MCF 10A (cell line): ENCODE results near the gene MAN2B2. TPM values are rescaled to one million over a fixed set of nuclear protein-coding genes. Genes with fewer than 3 reads are reported as not detected.
A peak's percentile ranks its signal among the peaks of the same experiment; 100 is the strongest.

ENCODE experiments used
- BruUV-seq: library from RNA; stranded (reverse); fragments of 400-500 nt; replicated peaks from 2 replicates; lab custom pipeline; 2021; lab: Mats Ljungman, UMichigan
- CTCF ChIA-PET: fragments of 300-600 bp; sonication (Branson Sonifier 250); formaldehyde crosslinking; extraction: SDS; loops from one replicate; lab custom pipeline; 2021; ENCODE audit warnings: antibody characterized with exemption, inconsistent platforms; lab: Yijun Ruan, JAX
- POLR2A ChIA-PET: fragments of 300-600, 350-650 bp; sonication (Branson Sonifier 250); formaldehyde crosslinking; extraction: SDS; loops from one replicate; lab custom pipeline; 2020; ENCODE audit warnings: antibody characterized with exemption, inconsistent platforms; lab: Yijun Ruan, JAX
- DNase-seq: peaks from one replicate; pipeline ENCODE4 v3.0.0-alpha.2; 2018; ENCODE audit not compliant: unreplicated experiment
- H3K27ac Mint-ChIP-seq: one replicate; pipeline ENCODE4 v1.8.0; 2022; ENCODE audit warnings: mild to moderate bottlenecking, low read depth, mixed read lengths; ENCODE audit not compliant: unreplicated experiment
- H3K27me3 Mint-ChIP-seq: one replicate; pipeline ENCODE4 v1.8.0; 2022; ENCODE audit warnings: mixed read lengths; ENCODE audit not compliant: insufficient read depth, unreplicated experiment
- H3K36me3 Mint-ChIP-seq: one replicate; pipeline ENCODE4 v1.8.0; 2022; ENCODE audit warnings: mild to moderate bottlenecking, moderate library complexity, mixed read lengths; ENCODE audit not compliant: insufficient read depth, unreplicated experiment
- H3K4me1 Mint-ChIP-seq: one replicate; pipeline ENCODE4 v1.8.0; 2022; ENCODE audit warnings: mixed read lengths; ENCODE audit not compliant: insufficient read depth, unreplicated experiment
- H3K4me3 Mint-ChIP-seq: one replicate; pipeline ENCODE4 v1.8.0; 2022; ENCODE audit warnings: mild to moderate bottlenecking, moderate library complexity, mixed read lengths; ENCODE audit not compliant: unreplicated experiment
- H3K9me3 Mint-ChIP-seq: one replicate; pipeline ENCODE4 v1.8.0; 2022; ENCODE audit warnings: mixed read lengths; ENCODE audit not compliant: unreplicated experiment
- CTCF ChIP-seq: fragments of 200-600 bp; IDR thresholded peaks from one replicate; pipeline ENCODE4 v1.8.0; 2022; ENCODE audit warnings: antibody characterized with exemption, mild to moderate bottlenecking; ENCODE audit not compliant: unreplicated experiment
- intact Hi-C: fragments of 100-400 bp; cut with micrococcal nuclease; formaldehyde crosslinking; loops from 2 replicates; pipeline ENCODE4 v1.14.1; 2022
- total RNA-seq: library from RNA; stranded (reverse); gene quantifications from 2 replicates; pipeline ENCODE4 v1.2.3, GENCODE V29; 2022

The MAN2B2 gene
- total RNA-seq, 1 experiment from 2014 or later = 12.5 TPM

GRCh38 chr4:6548201-6548881 is 26.6 kb upstream of the MAN2B2 start:
- H3K9me3 Mint-ChIP-seq = no peaks in the 10 kb centered on the region
- peak; percentile 62 for DNase-seq
- no TSS peak for BruUV-seq
- peaks cover 44% of the 10 kb centered on the region for H3K27me3 Mint-ChIP-seq
- peak; percentile 36 for TF ChIP-seq CTCF
- CTCF ChIA-PET = interaction anchor here (0.5 to 6.9 kb wide), 17 partner anchors 8 to 600 kb away, joined by 3 to 54 read pairs (median 7); no protein-coding TSS in a partner anchor
- no peak overlapping the region for H3K4me3 Mint-ChIP-seq
- intact Hi-C loops = loop anchor here (5.0 to 10.0 kb wide), 2 partner anchors 76 to 116 kb away; partner anchors contain the start of gene PPP2R2C
- no peaks in the 10 kb centered on the region for H3K36me3 Mint-ChIP-seq
- no peak overlapping the region for H3K27ac Mint-ChIP-seq
- no peaks in the 10 kb centered on the region for H3K4me1 Mint-ChIP-seq
- POLR2A ChIA-PET = no interaction called here

GRCh38 chr4:6548882-6549230 is 26.1 kb upstream of the MAN2B2 start:
- intact Hi-C loops = loop anchor here (5.0 to 10.0 kb wide), 2 partner anchors 77 to 116 kb away; partner anchors contain the start of gene PPP2R2C
- DNase-seq = no peak
- no TSS peak for BruUV-seq
- H3K27me3 Mint-ChIP-seq = peaks cover 49% of the 10 kb centered on the region
- ChIA-PET CTCF (interaction anchor here (0.6 to 6.9 kb wide), 9 partner anchors 19 to 1233 kb away, joined by 3 to 54 read pairs (median 5); no protein-coding TSS in a partner anchor), POLR2A (no interaction called here)
- no peak for TF ChIP-seq CTCF
- H3K4me3 Mint-ChIP-seq = no peak overlapping the region
- no peaks in the 10 kb centered on the region for H3K9me3 Mint-ChIP-seq
- H3K36me3 Mint-ChIP-seq = no peaks in the 10 kb centered on the region
- no peak overlapping the region for H3K27ac Mint-ChIP-seq
- no peaks in the 10 kb centered on the region for H3K4me1 Mint-ChIP-seq

- no peak overlapping the region for H3K4me3 Mint-ChIP-seq
- no peaks in the 10 kb centered on the region for H3K9me3 Mint-ChIP-seq
- DNase-seq = no peak
- CTCF ChIA-PET = interaction anchor here (0.6 to 6.9 kb wide), 8 partner anchors 19 to 1233 kb away, joined by 3 to 54 read pairs (median 5); no protein-coding TSS in a partner anchor
- H3K4me1 Mint-ChIP-seq = no peaks in the 10 kb centered on the region
- H3K27me3 Mint-ChIP-seq = peaks cover 55% of the 10 kb centered on the region
- no peaks in the 10 kb centered on the region for H3K36me3 Mint-ChIP-seq
- no peak for TF ChIP-seq CTCF
- H3K27ac Mint-ChIP-seq = no peak overlapping the region
- BruUV-seq = no TSS peak
- intact Hi-C loops = loop anchor here (5.0 to 10.0 kb wide), 2 partner anchors 77 to 115 kb away; partner anchors contain the start of gene PPP2R2C
- POLR2A ChIA-PET = no interaction called here
These were observed 25.5 kb upstream of the MAN2B2 start for GRCh38 chr4:6549445-6549844.

GRCh38 chr4:6549890-6550620 is 24.9 kb upstream of the MAN2B2 start:
- ChIA-PET CTCF (interaction anchor here (0.5 to 2.4 kb wide), 6 partner anchors 42 to 682 kb away, joined by 3 to 16 read pairs (median 4); no protein-coding TSS in a partner anchor), POLR2A (no interaction called here)
- intact Hi-C loops = loop anchor here (5.0 to 10.0 kb wide), 2 partner anchors 78 to 115 kb away; partner anchors contain the start of gene PPP2R2C
- H3K9me3 Mint-ChIP-seq = no peaks in the 10 kb centered on the region
- peaks cover 61% of the 10 kb centered on the region for H3K27me3 Mint-ChIP-seq
- TF ChIP-seq CTCF = no peak
- no peaks in the 10 kb centered on the region for H3K4me1 Mint-ChIP-seq
- H3K27ac Mint-ChIP-seq = no peak overlapping the region
- H3K4me3 Mint-ChIP-seq = no peak overlapping the region
- no peak for DNase-seq
- no TSS peak for BruUV-seq
- no peaks in the 10 kb centered on the region for H3K36me3 Mint-ChIP-seq
